ENCODE data around the gene OR13C4. TPM values are rescaled to one million over a fixed set of nuclear protein-coding genes. Genes with fewer than 3 reads are reported as not detected.

Gene OR13C4
- total RNA-seq, 4 donors from 2014 or later, result not detected

- ATAC-seq, result no peak
- H3K27ac ChIP-seq, result no peak within 1 kb of the TSS
- TF ChIP-seq CTCF (IDR thresholded peaks at IDR 0.05 in 4 of 5, conservative IDR thresholded peaks at IDR 0.05 in 1 of 5), result no peak
- TF ChIP-seq POLR2A (IDR thresholded peaks at IDR 0.05), result no peak
- H3K27me3 ChIP-seq, result no peaks in the 10 kb centered on the region
- no peaks in the 10 kb centered on the region for H3K36me3 ChIP-seq
- no peaks in the 10 kb centered on the region for H3K4me1 ChIP-seq
- in situ Hi-C loops (cut with MboI; ENCODE audit: low sequenced_read_pairs in 4 of 4), result no loop called here
- intact Hi-C loops (cut with DNase I; ENCODE audit: low total_unique reads), result no loop called here
- no peak within 1 kb of the TSS for H3K4me3 ChIP-seq
- no peaks in the 10 kb centered on the region for H3K9me3 ChIP-seq
- DNase-seq, result no peak
Measured at GRCh38 chr9:104503963-104504362, 23.0 kb downstream of the OR13C4 start, which contains the start of gene OR13F1. Gene OR13F1 (plus strand): TSS chr9:104504263. CDS start chr9:104504263, 0 bp downstream.

GRCh38 chr9:104503440-104503839 is 23.6 kb downstream of the OR13C4 start:
- Histone ChIP-seq H3K9me3 (no peaks in the 10 kb centered on the region), H3K36me3 (no peaks in the 10 kb centered on the region), H3K4me1 (no peaks in the 10 kb centered on the region), H3K27me3 (no peaks in the 10 kb centered on the region), H3K27ac (no peak overlapping the region), H3K4me3 (no peak overlapping the region)
- in situ Hi-C loops (cut with MboI; ENCODE audit: low sequenced_read_pairs in 4 of 4), result no loop called here
- TF ChIP-seq CTCF (IDR thresholded peaks at IDR 0.05 in 4 of 5, conservative IDR thresholded peaks at IDR 0.05 in 1 of 5) (no peak), POLR2A (IDR thresholded peaks at IDR 0.05) (no peak)
- ATAC-seq (no peak), DNase-seq (no peak)
- intact Hi-C loops (cut with DNase I; ENCODE audit: low total_unique reads), result no loop called here

GRCh38 chr9:104494808-104495207 is 32.2 kb downstream of the OR13C4 start:
- H3K4me3 ChIP-seq, result no peak overlapping the region
- DNase-seq, result no peak
- no peaks in the 10 kb centered on the region for H3K36me3 ChIP-seq
- TF ChIP-seq POLR2A (IDR thresholded peaks at IDR 0.05), result no peak
- no peak for TF ChIP-seq CTCF (IDR thresholded peaks at IDR 0.05 in 4 of 5, conservative IDR thresholded peaks at IDR 0.05 in 1 of 5)
- no peak for ATAC-seq
- H3K9me3 ChIP-seq, result no peaks in the 10 kb centered on the region
- no peaks in the 10 kb centered on the region for H3K27me3 ChIP-seq
- intact Hi-C loops (cut with DNase I; ENCODE audit: low total_unique reads) (no loop called here), in situ Hi-C loops (cut with MboI; ENCODE audit: low sequenced_read_pairs in 4 of 4) (no loop called here)
- no peaks in the 10 kb centered on the region for H3K4me1 ChIP-seq
- H3K27ac ChIP-seq, result no peak overlapping the region

GRCh38 chr9:104485014-104485413 is 42.0 kb downstream of the OR13C4 start:
- TF ChIP-seq POLR2A (IDR thresholded peaks at IDR 0.05), result no peak
- no peak for TF ChIP-seq CTCF (IDR thresholded peaks at IDR 0.05 in 4 of 5, conservative IDR thresholded peaks at IDR 0.05 in 1 of 5)
- Histone ChIP-seq H3K27ac (no peak overlapping the region), H3K4me1 (no peaks in the 10 kb centered on the region), H3K27me3 (no peaks in the 10 kb centered on the region), H3K36me3 (no peaks in the 10 kb centered on the region), H3K4me3 (no peak overlapping the region), H3K9me3 (no peaks in the 10 kb centered on the region)
- in situ Hi-C loops (cut with MboI; ENCODE audit: low sequenced_read_pairs in 4 of 4), result no loop called here
- DNase-seq, result no peak
- intact Hi-C loops (cut with DNase I; ENCODE audit: low total_unique reads), result no loop called here
- ATAC-seq, result no peak

DNA sequence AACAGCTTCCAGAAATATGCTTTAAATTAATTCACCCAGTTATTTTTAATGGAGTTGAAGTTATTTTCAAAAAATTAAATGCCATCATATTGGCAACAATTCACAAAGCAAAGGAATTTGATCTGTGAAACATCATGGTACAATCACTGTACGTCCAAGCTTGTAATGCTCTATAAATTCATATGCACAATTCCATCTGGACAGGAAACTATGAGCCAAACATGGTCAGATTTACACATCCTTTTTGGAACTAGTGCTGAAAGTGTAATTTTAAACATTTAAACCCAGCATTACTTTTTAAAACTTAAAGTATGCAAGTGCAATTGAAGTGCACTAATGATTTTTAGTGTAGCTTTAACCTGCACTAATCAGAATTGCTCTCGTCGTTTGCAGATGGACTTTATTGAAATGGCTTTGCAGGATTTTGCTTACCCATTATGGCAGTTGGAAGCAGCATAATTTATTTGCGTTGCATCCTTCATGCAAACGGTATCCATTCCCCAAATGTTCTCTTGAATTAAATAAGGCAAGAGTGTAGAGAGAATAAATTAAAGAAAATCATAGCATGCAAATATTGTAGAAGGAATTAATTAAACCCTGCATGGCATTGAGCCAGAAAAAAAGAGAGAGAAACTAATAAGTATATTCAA is 44.0 kb downstream of the OR13C4 start:
- intact Hi-C loops (cut with DNase I; ENCODE audit: low total_unique reads), result no loop called here
- Histone ChIP-seq H3K9me3 (no peaks in the 10 kb centered on the region), H3K27me3 (no peaks in the 10 kb centered on the region), H3K27ac (no peak overlapping the region), H3K4me3 (no peak overlapping the region), H3K4me1 (no peaks in the 10 kb centered on the region), H3K36me3 (no peaks in the 10 kb centered on the region)
- TF ChIP-seq POLR2A (IDR thresholded peaks at IDR 0.05), result no peak
- in situ Hi-C loops (cut with MboI; ENCODE audit: low sequenced_read_pairs in 4 of 4), result no loop called here
- no peak for DNase-seq
- ATAC-seq, result no peak

Other genes starting within 250 kb of the OR13C4 start
- gene OR13F1, start 22.9 kb downstream of the OR13C4 start, total RNA-seq, result not detected
- gene OR13C3, start 9.6 kb upstream of the OR13C4 start, total RNA-seq, result not detected
- not detected for gene OR13C8, start 42.0 kb upstream of the OR13C4 start, total RNA-seq
- not detected for gene OR13C5, start 72.2 kb upstream of the OR13C4 start, total RNA-seq
- not detected for gene OR13C2, start 78.4 kb upstream of the OR13C4 start, total RNA-seq
- gene OR13C9, start 91.0 kb upstream of the OR13C4 start, total RNA-seq, result not detected
- gene OR13D1, start 167.3 kb upstream of the OR13C4 start, total RNA-seq, result not detected
- 10 to 100 TPM in 1 of 4 donors, 1 to 10 TPM in 3; 5.9 to 17.2 (median 6.9) TPM for gene NIPSNAP3A, start 220.5 kb upstream of the OR13C4 start, total RNA-seq
- 10 to 100 TPM in 3 of 4 donors, 1 to 10 TPM in 1; 1.9 to 19.1 (median 13.9) TPM for gene NIPSNAP3B, start 236.9 kb upstream of the OR13C4 start, total RNA-seq

Data from gastrocnemius medialis (tissue), 4 donors.